C4-2B (cell line): ENCODE data around the gene PANK3.

Experiments used
- CTCF ChIP-seq: fragments of 450-650 bp; conservative IDR thresholded peaks from 2 replicates; pipeline ENCODE4 v1.5.1; 2017; ENCODE audit warnings: mild to moderate bottlenecking
- ZFX ChIP-seq: fragments of 450-650 bp; IDR thresholded peaks from 2 replicates; pipeline ENCODE4 v1.6.1; 2017

- TF ChIP-seq CTCF: no peak
- no peak for TF ChIP-seq ZFX
Measured at GRCh38 chr5:168590666-168591065, 11.5 kb upstream of the PANK3 start.
